DOHH2 (cell line): ENCODE results near the gene CDK16.

Experiments
- H3F3A ChIP-seq: fragments of 200-600 bp; sonication (generic), shearing (Covaris generic); 2 replicates; pipeline ENCODE4 v1.6.0; 2016; ENCODE audit warnings: antibody characterized with exemption, mild to moderate bottlenecking; ENCODE audit not compliant: control insufficient read depth, insufficient read depth
- H3K27ac ChIP-seq: fragments of 200-600 bp; sonication (generic); 2 replicates; pipeline ENCODE4 v1.5.1; 2014; ENCODE audit warnings: low read depth, mild to moderate bottlenecking, low read length, moderate library complexity
- H3K27me3 ChIP-seq: fragments of 200-600 bp; sonication (generic); 2 replicates; pipeline ENCODE4 v1.6.1; 2014; ENCODE audit warnings: mild to moderate bottlenecking, low read length, mixed read lengths; ENCODE audit not compliant: control insufficient read depth
- H3K36me3 ChIP-seq: fragments of 200-600 bp; sonication (generic); 2 replicates; pipeline ENCODE4 v1.6.1; 2014; ENCODE audit warnings: mild to moderate bottlenecking, low read length, moderate library complexity, mixed read lengths; ENCODE audit not compliant: control insufficient read depth
- H3K4me1 ChIP-seq: fragments of 200-600 bp; sonication (generic); 2 replicates; pipeline ENCODE4 v1.6.1; 2014; ENCODE audit warnings: mild to moderate bottlenecking, low read length, mixed read lengths; ENCODE audit not compliant: control insufficient read depth
- H3K4me2 ChIP-seq: fragments of 200-600 bp; sonication (generic); 2 replicates; pipeline ENCODE4 v1.6.0; 2014; ENCODE audit warnings: mild to moderate bottlenecking, low read length, moderate library complexity
- H3K4me3 ChIP-seq: fragments of 200-600 bp; sonication (generic); 2 replicates; pipeline ENCODE4 v1.5.1; 2014; ENCODE audit warnings: mild to moderate bottlenecking, low read length, mixed read lengths
- H3K79me2 ChIP-seq: fragments of 200-600 bp; sonication (generic); 2 replicates; pipeline ENCODE4 v1.6.1; 2014; ENCODE audit warnings: mild to moderate bottlenecking, low read length, mixed read lengths; ENCODE audit not compliant: control insufficient read depth
- H3K9me2 ChIP-seq: fragments of 200-600 bp; sonication (generic); replicated peaks from 2 replicates; pipeline ENCODE4 v1.6.1; 2014; ENCODE audit warnings: mild to moderate bottlenecking, low read length, mixed read lengths; ENCODE audit not compliant: control insufficient read depth
- H3K9me3 ChIP-seq: fragments of 200-600 bp; sonication (generic); 2 replicates; pipeline ENCODE4 v1.6.1; 2014; ENCODE audit warnings: antibody characterized with exemption, low read length, mixed read lengths; ENCODE audit not compliant: control insufficient read depth, insufficient read depth
- H4K20me1 ChIP-seq: fragments of 200-600 bp; sonication (generic); 2 replicates; pipeline ENCODE4 v1.6.0; 2014; ENCODE audit warnings: low read depth, mild to moderate bottlenecking, antibody characterized with exemption, low read length, moderate library complexity; ENCODE audit not compliant: control insufficient read depth, insufficient read depth
- CTCF ChIP-seq: fragments of 200-600 bp; sonication (generic); IDR thresholded peaks from one replicate; pipeline ENCODE4 v1.5.1; 2014; ENCODE audit warnings: antibody characterized with exemption, mild to moderate bottlenecking, low read depth, low read length; ENCODE audit not compliant: poor library complexity, severe bottlenecking
- EZH2phosphoT487 ChIP-seq: fragments of 200-600 bp; sonication (generic); IDR thresholded peaks from 2 replicates; pipeline ENCODE4 v1.6.1; 2017; ENCODE audit warnings: borderline replicate concordance, mild to moderate bottlenecking, antibody characterized with exemption, low read length, moderate library complexity, mixed read lengths

CDK16 gene

GRCh38 chrX:47243351-47243750 lies 24.9 kb downstream of the CDK16 start:
- no peak overlapping the region for H3K27ac ChIP-seq
- H3K36me3 ChIP-seq = peaks cover 17% of the 10 kb centered on the region
- H3K9me3 ChIP-seq = no peaks in the 10 kb centered on the region
- H3K4me2 ChIP-seq = no peak overlapping the region
- no peak overlapping the region for H3K4me3 ChIP-seq
- no peaks in the 10 kb centered on the region for H3F3A ChIP-seq
- H3K27me3 ChIP-seq = no peaks in the 10 kb centered on the region
- H4K20me1 ChIP-seq = no peaks in the 10 kb centered on the region
- H3K79me2 ChIP-seq = no peaks in the 10 kb centered on the region
- H3K9me2 ChIP-seq = no peaks in the 10 kb centered on the region
- H3K4me1 ChIP-seq = no peaks in the 10 kb centered on the region
- TF ChIP-seq EZH2phosphoT487 (no peak), CTCF (no peak)

GRCh38 chrX:47244676-47245075 lies 26.2 kb downstream of the CDK16 start:
- TF ChIP-seq CTCF (no peak), EZH2phosphoT487 (no peak)
- no peaks in the 10 kb centered on the region for H3K9me3 ChIP-seq
- H3F3A ChIP-seq = no peaks in the 10 kb centered on the region
- H4K20me1 ChIP-seq = no peaks in the 10 kb centered on the region
- H3K9me2 ChIP-seq = no peaks in the 10 kb centered on the region
- no peak overlapping the region for H3K27ac ChIP-seq
- peaks cover 17% of the 10 kb centered on the region for H3K36me3 ChIP-seq
- H3K27me3 ChIP-seq = no peaks in the 10 kb centered on the region
- H3K4me2 ChIP-seq = no peak overlapping the region
- no peak overlapping the region for H3K4me3 ChIP-seq
- no peaks in the 10 kb centered on the region for H3K4me1 ChIP-seq
- H3K79me2 ChIP-seq = no peaks in the 10 kb centered on the region

- Histone ChIP-seq H3K4me2 (no peak overlapping the region), H3K4me1 (no peaks in the 10 kb centered on the region), H3K27me3 (no peaks in the 10 kb centered on the region), H3K4me3 (no peak overlapping the region), H3K27ac (no peak overlapping the region), H3K9me2 (no peaks in the 10 kb centered on the region), H4K20me1 (no peaks in the 10 kb centered on the region), H3K79me2 (no peaks in the 10 kb centered on the region), H3K36me3 (peaks cover 17% of the 10 kb centered on the region), H3F3A (no peaks in the 10 kb centered on the region), H3K9me3 (no peaks in the 10 kb centered on the region)
- no peak for TF ChIP-seq EZH2phosphoT487
- no peak for TF ChIP-seq CTCF
Observed at GRCh38 chrX:47245156-47245555, 26.7 kb downstream of the CDK16 start.
